Measurements from ENCODE around the gene DDR2. TPM values are rescaled to one million over a fixed set of nuclear protein-coding genes. Genes with fewer than 3 reads are reported as not detected.

The DDR2 gene
- polyA plus RNA-seq, 3 donors: 0.07 TPM; not detected in 2

DNA sequence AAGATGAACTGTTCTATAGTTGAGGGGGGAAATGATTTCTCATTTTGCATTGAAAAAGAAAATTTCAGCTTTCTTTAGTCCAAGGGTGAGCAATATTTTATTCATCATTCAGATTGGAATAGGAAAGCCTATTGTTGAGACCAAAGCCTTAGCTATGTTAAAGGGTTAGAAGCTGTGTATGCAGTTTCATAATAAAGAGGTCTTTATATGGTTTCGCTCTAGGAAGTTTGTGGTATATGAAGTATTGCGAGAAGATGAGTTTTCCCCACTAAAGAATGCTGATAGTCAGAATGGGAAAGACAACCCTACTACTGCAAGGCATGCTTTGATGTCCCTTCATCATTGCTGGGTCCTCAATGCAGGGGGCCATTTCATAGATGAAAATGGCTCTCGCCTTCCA, 42.2 kb upstream of the DDR2 start:
- TF ChIP-seq, protein P1, sequence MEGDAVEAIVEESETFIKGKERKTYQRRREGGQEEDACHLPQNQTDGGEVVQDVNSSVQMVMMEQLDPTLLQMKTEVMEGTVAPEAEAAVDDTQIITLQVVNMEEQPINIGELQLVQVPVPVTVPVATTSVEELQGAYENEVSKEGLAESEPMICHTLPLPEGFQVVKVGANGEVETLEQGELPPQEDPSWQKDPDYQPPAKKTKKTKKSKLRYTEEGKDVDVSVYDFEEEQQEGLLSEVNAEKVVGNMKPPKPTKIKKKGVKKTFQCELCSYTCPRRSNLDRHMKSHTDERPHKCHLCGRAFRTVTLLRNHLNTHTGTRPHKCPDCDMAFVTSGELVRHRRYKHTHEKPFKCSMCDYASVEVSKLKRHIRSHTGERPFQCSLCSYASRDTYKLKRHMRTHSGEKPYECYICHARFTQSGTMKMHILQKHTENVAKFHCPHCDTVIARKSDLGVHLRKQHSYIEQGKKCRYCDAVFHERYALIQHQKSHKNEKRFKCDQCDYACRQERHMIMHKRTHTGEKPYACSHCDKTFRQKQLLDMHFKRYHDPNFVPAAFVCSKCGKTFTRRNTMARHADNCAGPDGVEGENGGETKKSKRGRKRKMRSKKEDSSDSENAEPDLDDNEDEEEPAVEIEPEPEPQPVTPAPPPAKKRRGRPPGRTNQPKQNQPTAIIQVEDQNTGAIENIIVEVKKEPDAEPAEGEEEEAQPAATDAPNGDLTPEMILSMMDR (IDR thresholded peaks at IDR 0.05): no peak
- H3K27ac ChIP-seq (ENCODE audit: low read depth in 1 of 2, low read length in 2 of 2): no peak overlapping the region
- no peaks in the 10 kb centered on the region for H4K20me1 ChIP-seq (ENCODE audit: insufficient read depth, low read length)
- H3K4me1 ChIP-seq (ENCODE audit: control insufficient read depth in 1 of 2, insufficient read depth in 2 of 2, low read length in 2 of 2): no peaks in the 10 kb centered on the region
- H3K27me3 ChIP-seq (ENCODE audit: control insufficient read depth in 2 of 2, insufficient read depth in 2 of 2, low read length in 2 of 2): no peaks in the 10 kb centered on the region
- no peak for DNase-seq
- H3K4me3 ChIP-seq (replicated peaks in 1 of 3; ENCODE audit: low read depth in 2 of 3, low read length in 3 of 3): no peak overlapping the region
- Mint-ChIP-seq H3K36me3 (peaks cover 14 to 24% of the 10 kb centered on the region in 2 donors), H3K9me3 (no peaks in the 10 kb centered on the region), H3K27ac (no peak overlapping the region), H3K27me3 (ENCODE audit: low read depth in 3 of 3) (no peaks in the 10 kb centered on the region), H3K4me1 (no peaks in the 10 kb centered on the region), H3K4me3 (no peak overlapping the region)
- H3K9ac ChIP-seq (ENCODE audit: insufficient read depth, low read length, poor library complexity, severe bottlenecking): no peak overlapping the region
- peaks cover 0 to 22% of the 10 kb centered on the region in 2 donors for H3K36me3 ChIP-seq (replicated peaks in 1 of 2; ENCODE audit: control insufficient read depth in 1 of 2, insufficient read depth in 2 of 2, low read length in 2 of 2)
- no peak overlapping the region for H2AFZ ChIP-seq (ENCODE audit: insufficient read depth, low read depth, low read length, poor library complexity, severe bottlenecking)
- no peaks in the 10 kb centered on the region for H3K9me3 ChIP-seq (replicated peaks in 1 of 2; ENCODE audit: control insufficient read depth in 1 of 2, insufficient read depth in 1 of 2, low read length in 2 of 2)
- intact Hi-C loops (cut with micrococcal nuclease): no loop called here
- 100% methylated on average over 1 of the region's 3 CpGs for WGBS (ENCODE audit: insufficient coverage)
- no peaks in the 10 kb centered on the region for H3K79me2 ChIP-seq (ENCODE audit: insufficient read depth, low read length)
- H3K4me2 ChIP-seq (replicated peaks; ENCODE audit: extremely low read depth, low read length, poor library complexity, severe bottlenecking): no peak overlapping the region

DNA sequence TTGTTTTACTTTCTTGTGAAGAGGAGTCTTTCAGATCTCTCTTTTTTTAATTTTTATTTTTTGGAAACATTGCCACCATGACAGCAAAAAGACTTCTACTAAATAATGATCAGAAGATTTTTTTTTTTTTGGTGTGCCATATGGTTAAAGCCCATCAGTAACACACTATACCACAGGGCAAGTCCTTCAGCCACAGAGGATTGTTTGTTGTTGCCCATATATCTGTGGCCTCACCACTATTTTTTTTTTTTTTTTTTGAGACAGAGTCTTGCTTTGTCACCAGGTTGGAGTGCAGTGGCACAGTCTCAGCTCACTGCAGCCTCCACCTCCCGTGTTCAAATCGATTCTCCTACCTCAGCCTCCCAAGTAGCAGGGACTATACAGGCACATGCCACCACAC, 41.6 kb upstream of the DDR2 start:
- H3K4me1 Mint-ChIP-seq: no peaks in the 10 kb centered on the region
- no peaks in the 10 kb centered on the region for H3K27me3 ChIP-seq (ENCODE audit: control insufficient read depth in 2 of 2, insufficient read depth in 2 of 2, low read length in 2 of 2)
- H4K20me1 ChIP-seq (ENCODE audit: insufficient read depth, low read length): no peaks in the 10 kb centered on the region
- DNase-seq: no peak
- H3K27me3 Mint-ChIP-seq (ENCODE audit: low read depth in 3 of 3): no peaks in the 10 kb centered on the region
- no peak overlapping the region for H3K9ac ChIP-seq (ENCODE audit: insufficient read depth, low read length, poor library complexity, severe bottlenecking)
- no peaks in the 10 kb centered on the region for H3K79me2 ChIP-seq (ENCODE audit: insufficient read depth, low read length)
- TF ChIP-seq, protein P1 (IDR thresholded peaks at IDR 0.05): no peak
- intact Hi-C loops (cut with micrococcal nuclease): no loop called here
- peaks cover 14 to 24% of the 10 kb centered on the region in 2 donors for H3K36me3 Mint-ChIP-seq
- no peak overlapping the region for H3K27ac Mint-ChIP-seq
- no peak overlapping the region for H3K4me2 ChIP-seq (replicated peaks; ENCODE audit: extremely low read depth, low read length, poor library complexity, severe bottlenecking)
- H3K4me1 ChIP-seq (ENCODE audit: control insufficient read depth in 1 of 2, insufficient read depth in 2 of 2, low read length in 2 of 2): no peaks in the 10 kb centered on the region
- H3K9me3 Mint-ChIP-seq: no peaks in the 10 kb centered on the region
- H3K9me3 ChIP-seq (replicated peaks in 1 of 2; ENCODE audit: control insufficient read depth in 1 of 2, insufficient read depth in 1 of 2, low read length in 2 of 2): no peaks in the 10 kb centered on the region
- H2AFZ ChIP-seq (ENCODE audit: insufficient read depth, low read depth, low read length, poor library complexity, severe bottlenecking): no peak overlapping the region
- peaks cover 0 to 22% of the 10 kb centered on the region in 2 donors for H3K36me3 ChIP-seq (replicated peaks in 1 of 2; ENCODE audit: control insufficient read depth in 1 of 2, insufficient read depth in 2 of 2, low read length in 2 of 2)
- no peak overlapping the region for H3K27ac ChIP-seq (ENCODE audit: low read depth in 1 of 2, low read length in 2 of 2)
- no CpG with 5 or more reads among the region's 2 CpGs for WGBS (ENCODE audit: insufficient coverage)
- no peak overlapping the region for H3K4me3 Mint-ChIP-seq
- H3K4me3 ChIP-seq (replicated peaks in 1 of 3; ENCODE audit: low read depth in 2 of 3, low read length in 3 of 3): no peak overlapping the region

Data from CD14-positive monocyte (primary cell).